ENCODE data around the gene TMEM240.

DNA sequence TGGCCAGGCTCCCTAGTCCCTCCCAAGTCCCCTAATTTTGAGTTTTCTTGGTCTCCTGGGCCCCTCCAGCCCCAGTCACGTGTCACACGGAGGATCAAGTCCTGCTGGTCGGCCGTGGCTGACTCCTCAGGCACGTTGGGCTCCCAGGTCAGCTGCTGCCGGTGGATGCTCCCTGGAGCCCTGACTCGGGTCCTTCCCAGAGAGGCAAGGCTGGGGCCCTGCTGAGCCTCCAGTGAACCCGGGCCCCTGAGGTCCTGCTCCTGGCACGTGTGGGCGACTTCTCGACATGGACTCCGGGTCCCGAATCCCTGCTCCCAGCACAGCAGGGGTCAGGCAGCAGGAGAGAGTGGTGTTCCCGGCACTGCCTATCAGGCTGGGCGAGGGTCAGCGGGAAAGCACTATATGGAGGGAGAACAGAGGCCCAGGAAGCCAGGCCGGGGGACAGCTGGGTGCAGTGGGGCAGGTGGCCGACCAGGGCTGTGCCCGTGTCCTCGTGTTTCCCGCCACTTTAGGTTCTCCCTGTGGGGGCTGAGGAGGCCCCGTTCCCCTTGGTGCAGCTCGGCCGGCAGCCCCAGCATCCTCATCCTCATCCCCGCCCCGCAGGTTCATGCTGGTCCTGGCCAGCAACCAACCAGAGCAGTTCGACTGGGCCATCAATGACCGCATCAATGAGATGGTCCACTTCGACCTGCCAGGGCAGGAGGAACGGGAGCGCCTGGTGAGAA lies 13.2 kb downstream of the TMEM240 start:
- no peak for TF ChIP-seq POLR2A (IDR thresholded peaks at IDR 0.05)
- TF ChIP-seq, protein P1, sequence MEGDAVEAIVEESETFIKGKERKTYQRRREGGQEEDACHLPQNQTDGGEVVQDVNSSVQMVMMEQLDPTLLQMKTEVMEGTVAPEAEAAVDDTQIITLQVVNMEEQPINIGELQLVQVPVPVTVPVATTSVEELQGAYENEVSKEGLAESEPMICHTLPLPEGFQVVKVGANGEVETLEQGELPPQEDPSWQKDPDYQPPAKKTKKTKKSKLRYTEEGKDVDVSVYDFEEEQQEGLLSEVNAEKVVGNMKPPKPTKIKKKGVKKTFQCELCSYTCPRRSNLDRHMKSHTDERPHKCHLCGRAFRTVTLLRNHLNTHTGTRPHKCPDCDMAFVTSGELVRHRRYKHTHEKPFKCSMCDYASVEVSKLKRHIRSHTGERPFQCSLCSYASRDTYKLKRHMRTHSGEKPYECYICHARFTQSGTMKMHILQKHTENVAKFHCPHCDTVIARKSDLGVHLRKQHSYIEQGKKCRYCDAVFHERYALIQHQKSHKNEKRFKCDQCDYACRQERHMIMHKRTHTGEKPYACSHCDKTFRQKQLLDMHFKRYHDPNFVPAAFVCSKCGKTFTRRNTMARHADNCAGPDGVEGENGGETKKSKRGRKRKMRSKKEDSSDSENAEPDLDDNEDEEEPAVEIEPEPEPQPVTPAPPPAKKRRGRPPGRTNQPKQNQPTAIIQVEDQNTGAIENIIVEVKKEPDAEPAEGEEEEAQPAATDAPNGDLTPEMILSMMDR (IDR thresholded peaks at IDR 0.05) = no peak
